Cardiac muscle cell (in vitro differentiated cells and primary cell): ENCODE data around the gene MYO6. TPM values are rescaled to one million over a fixed set of nuclear protein-coding genes. Genes with fewer than 3 reads are reported as not detected.
A peak's percentile ranks its signal among the peaks of the same experiment; 100 is the strongest.

Experiments
- DNase-seq, 2 donors: peaks; one replicate each; pipeline versions ENCODE4 v3.0.0 to v3.0.0-alpha.2; 2010 to 2017; ENCODE audit warnings: low read depth in 1 of 2, low spot score in 1 of 2
- H3K27ac ChIP-seq: fragments of 200-600 bp; sonication (generic); 2 replicates; pipeline ENCODE4 v1.5.1; 2016
- H3K27me3 ChIP-seq: fragments of 200-600 bp; sonication (generic); 2 replicates; pipeline ENCODE4 v1.6.0; 2016; ENCODE audit warnings: control low read depth
- H3K36me3 ChIP-seq: fragments of 200-600 bp; sonication (generic); 2 replicates; pipeline ENCODE4 v1.5.1; 2016; ENCODE audit warnings: control low read depth
- H3K4me1 ChIP-seq: fragments of 200-600 bp; sonication (generic); 2 replicates; pipeline ENCODE4 v1.8.1; 2017; ENCODE audit warnings: low read depth, mild to moderate bottlenecking, mixed run types
- H3K4me3 ChIP-seq: fragments of 200-600 bp; sonication (generic); 2 replicates; pipeline ENCODE4 v1.5.1; 2016; ENCODE audit warnings: mild to moderate bottlenecking
- H3K9me3 ChIP-seq: fragments of 200-600 bp; sonication (generic); 2 replicates; pipeline ENCODE4 v1.5.1; 2017; ENCODE audit warnings: low read depth, mild to moderate bottlenecking, control low read depth
- CTCF ChIP-seq: IDR thresholded peaks from 2 replicates; pipeline ENCODE4 v1.5.1; 2012; ENCODE audit warnings: low read depth, mild to moderate bottlenecking, low read length
- polyA plus RNA-seq: library from polyadenylated mRNA; unstranded; fragments of >200 nt; fragmentation: Nextera tagmentation; extraction: Ambion mirVana; gene quantifications from 2 replicates; pipeline ENCODE4 v1.2.1, GENCODE V29; 2016
- total RNA-seq: library from RNA; depleted of rRNA; stranded (reverse); fragments of >200 nt; gene quantifications from 2 replicates; pipeline ENCODE4 v1.2.3, GENCODE V29; 2016

Gene MYO6
- total and polyA plus RNA-seq, 2 experiments from 2014 or later = 17.9 to 34.7 TPM

- no peaks in the 10 kb centered on the region for H3K4me1 ChIP-seq
- no peaks in the 10 kb centered on the region for H3K27me3 ChIP-seq
- H3K4me3 ChIP-seq = no peak overlapping the region
- H3K36me3 ChIP-seq = no peaks in the 10 kb centered on the region
- TF ChIP-seq CTCF = no peak
- no peak overlapping the region for H3K27ac ChIP-seq
- peak in 1 of 2 donors; percentile 22 for DNase-seq
- H3K9me3 ChIP-seq = no peaks in the 10 kb centered on the region
Measured at GRCh38 chr6:75735491-75736186, 13.4 kb upstream of the MYO6 start.

GRCh38 chr6:75743971-75744370, 5.1 kb upstream of the MYO6 start:
- no peak overlapping the region for H3K4me3 ChIP-seq
- H3K27ac ChIP-seq = no peak overlapping the region
- H3K4me1 ChIP-seq = peaks cover 3% of the 10 kb centered on the region
- no peaks in the 10 kb centered on the region for H3K36me3 ChIP-seq
- no peaks in the 10 kb centered on the region for H3K9me3 ChIP-seq
- TF ChIP-seq CTCF = no peak
- DNase-seq = no peak
- no peaks in the 10 kb centered on the region for H3K27me3 ChIP-seq

- Histone ChIP-seq H3K9me3 (no peaks in the 10 kb centered on the region), H3K4me1 (peaks cover 3% of the 10 kb centered on the region), H3K27me3 (no peaks in the 10 kb centered on the region), H3K27ac (no peak overlapping the region), H3K4me3 (no peak overlapping the region), H3K36me3 (no peaks in the 10 kb centered on the region)
- no peak for TF ChIP-seq CTCF
- no peak for DNase-seq
Measured at GRCh38 chr6:75745404-75745803, 3.6 kb upstream of the MYO6 start.

GRCh38 chr6:75746221-75746620, 2.8 kb upstream of the MYO6 start:
- no peak overlapping the region for H3K4me3 ChIP-seq
- no peaks in the 10 kb centered on the region for H3K27me3 ChIP-seq
- no peaks in the 10 kb centered on the region for H3K36me3 ChIP-seq
- H3K9me3 ChIP-seq = no peaks in the 10 kb centered on the region
- no peak for TF ChIP-seq CTCF
- no peak overlapping the region for H3K27ac ChIP-seq
- peaks cover 3% of the 10 kb centered on the region for H3K4me1 ChIP-seq
- no peak for DNase-seq

- TF ChIP-seq CTCF = no peak
- no peaks in the 10 kb centered on the region for H3K36me3 ChIP-seq
- no peak overlapping the region for H3K4me3 ChIP-seq
- no peaks in the 10 kb centered on the region for H3K9me3 ChIP-seq
- DNase-seq = no peak
- no peaks in the 10 kb centered on the region for H3K27me3 ChIP-seq
- peaks cover 6% of the 10 kb centered on the region for H3K4me1 ChIP-seq
- H3K27ac ChIP-seq = no peak overlapping the region
Measured at GRCh38 chr6:75747152-75747992, 1.7 kb upstream of the MYO6 start.
